Stimulated activated CD8-positive, alpha-beta memory T cell treated with anti-CD3 and anti-CD28 coated beads, Interleukin-15, amount 100 ng/mL, for 1 hour (primary cell): ENCODE data around the gene METTL13.
A peak's percentile ranks its signal among the peaks of the same experiment; 100 is the strongest.

Source experiments
- DNase-seq: peaks from one replicate; pipeline ENCODE4 v3.0.0-alpha.2; 2020; ENCODE audit warnings: low read depth

METTL13 gene

DNA sequence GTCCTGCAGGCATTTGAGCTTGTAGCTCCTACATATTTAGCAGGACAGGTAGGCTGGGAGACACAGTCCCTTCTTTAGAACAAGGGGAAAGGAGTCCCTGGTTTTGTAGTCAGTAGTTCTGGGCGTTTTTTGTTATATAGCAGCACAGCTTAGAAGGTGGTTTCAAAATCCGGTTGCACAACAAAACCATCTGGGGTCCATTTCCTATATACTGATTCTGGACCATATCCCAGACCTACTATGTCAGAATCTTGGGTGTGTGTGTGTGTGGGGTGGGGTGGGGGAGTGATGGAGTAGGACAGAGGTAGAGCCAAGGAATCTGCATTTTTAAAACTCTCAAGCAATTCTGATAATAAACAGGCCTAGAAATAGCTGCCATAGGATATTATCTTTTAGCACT, 21.6 kb downstream of the METTL13 start:
- DNase-seq, result no peak

DNA sequence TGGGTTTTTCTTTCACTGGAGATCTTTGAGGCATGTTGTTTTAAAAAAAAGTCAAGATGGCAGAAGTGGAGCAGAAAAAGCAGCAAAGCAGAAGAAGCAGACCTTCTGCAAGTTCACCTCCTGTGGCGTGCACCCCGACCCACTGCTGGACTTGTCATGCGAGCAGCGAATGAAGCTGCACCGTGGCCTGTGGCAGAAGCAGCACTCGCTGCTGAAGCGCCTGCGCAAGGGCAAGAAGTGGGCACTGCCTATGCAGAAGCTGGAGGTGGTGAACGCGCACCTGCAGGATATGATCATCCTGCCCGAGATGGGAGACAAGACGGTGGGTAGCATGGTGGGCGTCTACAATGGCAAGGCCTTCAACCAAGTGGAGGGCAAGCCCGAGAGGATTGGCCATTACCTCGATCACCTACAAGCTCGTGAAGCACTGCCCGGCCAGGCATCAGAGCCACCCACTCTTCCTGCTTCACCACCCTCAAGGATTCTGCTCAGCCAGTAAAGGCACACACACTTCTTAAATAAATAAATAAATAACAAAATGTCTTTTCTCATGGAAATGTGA, 22.1 kb downstream of the METTL13 start:
- DNase-seq, result no peak

DNA sequence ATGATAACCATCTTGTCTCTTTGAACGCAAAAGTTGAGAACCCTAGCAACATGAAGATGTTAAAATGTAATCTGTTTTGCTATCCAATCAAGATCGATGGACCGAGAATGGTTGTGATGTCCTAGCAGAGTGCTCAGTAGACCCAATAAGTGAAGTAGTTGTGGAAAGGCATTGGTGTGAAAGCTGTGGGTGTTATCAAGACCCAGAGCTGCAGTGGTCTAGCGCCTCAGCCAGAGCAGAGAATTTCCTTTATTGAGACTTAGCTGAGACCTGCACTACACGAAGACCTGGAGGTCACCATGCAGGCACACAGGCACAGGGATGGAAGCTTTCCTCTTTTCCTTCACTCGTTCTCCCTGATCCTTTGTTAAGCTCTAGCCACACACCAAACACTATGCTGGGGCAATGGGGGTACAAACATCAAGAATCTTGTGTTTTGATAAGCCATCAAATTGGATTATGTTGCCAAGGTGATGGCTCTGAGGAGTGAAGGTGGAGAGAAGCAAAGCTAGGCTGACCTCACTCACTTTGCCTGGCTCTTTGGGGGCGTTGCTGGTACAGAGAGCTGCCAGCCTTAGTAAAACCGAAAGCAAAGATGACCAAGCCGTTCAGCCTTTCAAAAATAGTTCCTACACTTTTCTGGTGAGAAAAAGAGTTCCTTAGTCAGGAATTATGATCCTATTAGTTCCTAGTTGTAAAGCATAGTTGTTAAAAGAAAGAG, 24.1 kb downstream of the METTL13 start:
- DNase-seq, result no peak

DNA sequence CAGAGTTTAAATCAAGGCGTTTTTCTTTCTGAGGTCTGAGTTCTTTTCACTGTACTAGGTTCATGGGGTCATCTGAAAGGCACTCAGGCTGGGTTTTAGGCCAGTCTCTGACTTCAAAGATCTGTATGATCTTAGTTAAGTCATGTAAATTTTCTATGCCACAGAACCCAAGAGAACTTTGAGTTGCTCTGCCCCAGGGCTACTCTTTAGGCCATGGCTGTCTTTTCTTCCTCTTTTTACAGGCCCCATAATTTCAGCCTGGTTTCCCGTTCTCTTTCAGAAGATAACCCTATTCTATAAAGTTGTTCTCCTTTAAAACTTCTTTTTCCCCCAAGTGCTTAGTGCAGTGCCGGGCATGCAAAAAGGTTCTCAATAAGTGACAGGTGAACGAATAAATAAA, 26.1 kb downstream of the METTL13 start:
- DNase-seq, result no peak

DNA sequence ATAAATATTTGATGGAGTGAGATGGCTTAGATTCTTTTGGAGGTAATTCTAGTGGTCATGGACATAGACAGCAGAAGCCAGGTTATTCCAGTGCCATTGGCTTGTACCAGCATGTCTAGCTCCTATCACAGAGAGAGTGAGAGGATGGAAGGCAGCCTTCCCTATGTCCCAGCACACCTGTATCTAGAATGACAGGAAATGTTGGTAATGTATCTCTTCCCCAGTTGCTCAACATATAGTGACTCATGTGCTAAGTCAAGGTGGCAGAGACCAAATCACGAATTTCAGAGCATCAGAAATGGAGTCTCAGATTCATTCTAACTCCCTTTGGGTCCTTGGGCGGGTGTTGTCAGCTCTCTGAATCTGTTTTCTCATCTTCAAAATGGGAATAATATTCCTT, 28.4 kb downstream of the METTL13 start:
- no peak for DNase-seq

DNA sequence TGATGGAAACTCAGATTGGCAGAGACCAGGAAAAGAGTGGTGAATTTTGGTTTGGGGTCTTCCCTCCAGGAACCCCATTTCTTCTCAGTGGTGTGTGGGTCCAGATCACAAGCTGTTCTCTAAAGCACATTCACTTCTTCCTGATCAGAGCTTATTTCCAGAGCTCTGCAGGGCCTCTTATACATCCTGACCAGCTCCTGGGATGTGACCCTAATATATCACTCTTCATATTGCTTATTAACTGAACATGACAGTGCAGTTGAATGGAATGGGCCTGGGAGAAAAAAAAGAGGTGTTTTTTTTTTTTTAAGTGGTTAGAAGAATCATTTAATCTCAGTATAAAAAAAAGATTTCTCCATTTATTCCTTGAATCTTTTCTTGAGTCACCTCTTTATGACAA, 30.2 kb downstream of the METTL13 start:
- no peak for DNase-seq

DNA sequence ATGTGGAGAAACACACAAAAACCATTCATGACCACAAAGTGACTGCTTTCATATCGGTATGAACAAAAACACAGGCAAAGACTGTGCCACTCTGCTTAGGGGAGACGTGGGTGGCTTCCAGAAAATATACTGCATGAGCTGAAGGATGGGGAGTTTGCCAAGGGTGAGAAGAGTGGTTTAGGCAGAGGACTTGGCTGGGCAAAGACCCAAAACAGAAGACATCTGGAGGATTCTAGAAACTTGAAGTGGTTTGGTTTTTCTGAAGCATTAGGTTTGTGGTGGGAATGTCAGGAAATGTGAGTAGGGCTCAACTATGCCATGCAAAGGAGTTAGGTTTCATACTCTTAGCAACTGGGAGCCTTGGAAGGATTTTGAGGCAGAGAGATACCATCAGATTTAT, 33.2 kb downstream of the METTL13 start:
- no peak for DNase-seq

DNA sequence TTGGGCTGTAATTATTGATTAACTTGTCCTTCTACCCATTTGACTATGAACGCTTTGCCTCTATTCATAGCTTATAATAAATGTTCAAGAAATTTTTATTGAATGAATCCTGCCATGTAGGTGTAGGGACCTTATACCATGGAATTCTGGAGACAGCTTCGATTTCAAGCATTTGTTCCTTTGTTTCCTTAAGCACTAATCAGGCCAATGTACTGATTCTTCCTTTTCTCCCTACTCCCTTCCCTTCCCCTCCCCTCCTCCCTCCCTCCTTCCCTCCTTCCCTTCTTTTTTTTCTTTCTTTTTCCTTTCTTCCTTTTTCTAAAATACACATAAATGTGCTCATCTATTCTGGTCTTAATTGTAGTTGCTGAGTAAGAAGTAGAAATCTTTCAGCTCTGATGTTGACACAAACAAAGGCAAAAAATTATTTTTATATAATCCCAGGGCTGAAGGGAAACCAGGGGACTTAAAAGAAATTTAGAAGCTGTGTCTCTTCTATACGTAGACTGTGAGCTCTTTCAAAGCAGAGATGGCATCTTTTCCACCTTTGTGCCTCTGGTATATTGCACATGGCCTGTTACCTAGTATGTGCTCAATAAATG, 34.9 kb downstream of the METTL13 start:
- DNase-seq, result no peak

DNA sequence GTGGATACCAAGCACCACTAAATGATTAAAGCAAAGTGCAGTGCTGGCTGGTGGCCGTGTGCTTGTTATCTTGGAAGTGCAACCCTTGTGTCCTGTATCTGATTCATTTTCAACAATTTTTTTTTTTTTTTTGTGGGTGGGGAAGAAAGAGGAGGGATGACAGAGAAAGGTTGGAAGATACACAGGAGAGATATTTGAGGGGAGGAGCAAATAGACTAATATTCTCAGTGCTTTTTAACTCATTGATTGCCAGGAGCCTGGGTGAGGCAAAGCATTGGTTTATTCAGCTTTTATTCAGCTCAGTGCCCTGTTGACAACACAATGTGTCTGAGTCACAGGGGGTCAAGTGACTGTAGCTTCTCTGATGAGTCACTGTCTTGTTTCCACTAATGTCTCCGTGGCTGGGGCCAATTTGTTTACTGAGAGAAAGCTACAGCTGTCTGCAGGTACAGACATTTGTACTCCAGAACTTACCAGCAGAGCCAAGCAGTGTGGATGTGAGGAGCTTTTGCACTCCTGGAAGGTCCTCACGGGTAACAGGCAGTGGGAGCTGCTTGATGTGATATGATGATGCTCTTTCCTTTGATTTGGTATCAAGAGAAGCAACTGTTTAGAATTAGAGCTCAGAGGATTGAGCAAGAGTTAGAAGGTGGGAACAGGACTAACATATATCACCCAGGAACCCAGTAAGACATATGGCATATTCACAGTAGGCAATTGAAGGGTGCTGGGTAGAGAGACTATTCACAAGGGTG, 36.2 kb downstream of the METTL13 start:
- DNase-seq, result no peak

DNA sequence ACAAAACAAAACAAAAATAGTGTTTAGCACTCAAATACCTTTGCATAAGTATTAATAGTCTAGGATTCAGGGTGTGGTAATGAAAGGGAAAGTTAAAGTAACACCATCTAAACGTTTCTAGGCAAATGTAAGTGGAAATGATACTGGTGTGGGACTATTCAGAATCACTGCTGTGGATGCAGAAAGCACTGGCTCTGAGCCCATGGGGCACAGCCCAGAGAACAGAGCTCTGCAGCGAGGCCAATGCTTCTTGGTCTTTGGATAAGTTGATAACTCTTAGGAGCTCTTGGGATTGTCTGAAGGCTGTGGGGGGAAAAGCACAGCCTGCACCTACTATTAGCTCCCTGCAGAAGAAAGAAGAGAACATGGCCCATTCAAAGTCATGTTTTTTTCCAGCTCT, 38.5 kb downstream of the METTL13 start:
- no peak for DNase-seq

DNA sequence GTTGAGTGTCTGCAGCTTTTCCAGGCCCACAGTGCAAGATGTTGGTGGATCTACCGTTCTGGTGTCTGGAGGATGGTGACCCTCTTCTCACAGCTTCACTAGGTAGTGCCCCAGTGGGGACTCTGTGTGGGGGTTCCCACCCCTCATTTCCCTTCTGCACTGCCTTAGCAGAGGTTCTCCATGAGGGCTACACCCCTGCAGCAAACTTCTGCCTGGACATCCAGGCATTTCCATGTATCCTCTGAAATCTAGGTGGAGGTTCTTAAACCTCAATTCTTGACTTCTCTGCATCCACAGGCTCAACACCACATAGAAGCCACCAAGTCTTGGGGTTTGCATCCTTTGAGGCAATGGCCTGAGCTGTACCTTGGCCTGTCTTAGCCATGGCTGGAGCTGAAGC, 45.5 kb downstream of the METTL13 start:
- no peak for DNase-seq

DNA sequence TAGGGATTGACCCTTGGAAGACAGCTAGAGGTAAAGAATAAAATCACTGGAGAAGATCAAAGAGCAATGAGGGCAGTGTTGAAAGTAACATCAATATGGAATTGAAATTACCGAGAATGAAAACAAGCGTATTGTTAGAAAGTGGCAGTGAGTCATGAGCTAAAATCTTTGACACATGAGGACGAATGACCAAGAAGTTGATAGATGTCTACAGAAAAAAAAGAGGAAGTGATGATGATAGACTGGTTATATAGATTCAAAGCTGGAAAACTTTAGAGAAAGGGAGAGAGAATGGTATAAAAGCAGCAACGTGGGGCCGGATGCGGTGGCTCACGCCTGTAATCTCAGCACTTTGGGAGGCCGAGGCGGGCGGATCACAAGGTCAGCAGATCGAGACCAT, 47.3 kb downstream of the METTL13 start:
- no peak for DNase-seq

DNA sequence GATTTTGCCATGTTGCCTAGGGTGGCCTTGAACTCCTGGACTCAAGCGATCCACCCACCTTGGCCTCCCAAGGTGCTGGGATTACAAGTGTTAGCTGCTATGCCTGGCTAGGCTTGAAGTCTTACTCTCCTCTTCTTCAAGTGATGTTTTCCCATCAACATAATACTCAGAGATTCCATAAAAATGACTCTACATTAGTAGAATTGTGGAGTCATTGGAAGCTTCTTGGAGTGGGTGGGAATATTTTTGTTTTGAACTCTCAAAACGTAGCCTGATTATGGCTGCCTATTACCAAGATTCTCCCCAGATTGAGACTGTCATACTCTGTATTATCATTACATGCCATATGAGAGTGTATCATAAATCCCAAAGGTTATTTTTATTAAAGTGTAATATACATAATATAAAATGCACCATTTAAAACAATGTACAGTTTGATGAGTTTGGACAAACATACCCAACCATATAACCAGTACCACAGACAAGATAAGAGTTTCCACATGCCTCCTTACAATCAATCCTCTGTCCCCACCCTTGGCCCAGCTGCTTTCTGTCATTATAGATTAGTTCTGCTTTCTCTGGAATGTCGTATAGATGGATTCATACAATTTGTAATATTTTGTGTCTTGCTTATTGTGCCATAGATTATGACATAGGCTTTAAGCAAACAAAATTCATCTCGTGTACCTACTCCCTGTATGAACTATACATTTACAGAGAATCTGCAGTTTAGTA, 51.8 kb downstream of the METTL13 start:
- no peak for DNase-seq

DNA sequence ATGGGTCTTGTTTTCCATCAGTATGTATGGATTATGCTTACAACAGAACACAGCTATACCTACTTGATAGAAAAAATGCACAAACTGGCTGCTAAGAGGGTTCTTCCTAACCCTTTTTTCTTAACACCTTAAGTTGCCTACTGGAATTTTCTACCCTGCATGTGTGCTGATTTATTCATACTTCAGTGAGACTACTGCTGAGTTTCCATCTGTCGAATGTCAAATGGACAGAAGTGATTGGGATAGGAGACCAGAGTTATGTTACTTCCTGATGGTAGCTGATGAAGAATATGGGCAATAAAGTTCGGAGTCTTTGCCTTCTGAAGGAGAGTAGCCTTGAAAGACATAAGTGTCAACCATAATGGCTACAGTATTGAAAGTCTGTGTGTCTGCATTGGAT, 53.4 kb downstream of the METTL13 start:
- no peak for DNase-seq

DNA sequence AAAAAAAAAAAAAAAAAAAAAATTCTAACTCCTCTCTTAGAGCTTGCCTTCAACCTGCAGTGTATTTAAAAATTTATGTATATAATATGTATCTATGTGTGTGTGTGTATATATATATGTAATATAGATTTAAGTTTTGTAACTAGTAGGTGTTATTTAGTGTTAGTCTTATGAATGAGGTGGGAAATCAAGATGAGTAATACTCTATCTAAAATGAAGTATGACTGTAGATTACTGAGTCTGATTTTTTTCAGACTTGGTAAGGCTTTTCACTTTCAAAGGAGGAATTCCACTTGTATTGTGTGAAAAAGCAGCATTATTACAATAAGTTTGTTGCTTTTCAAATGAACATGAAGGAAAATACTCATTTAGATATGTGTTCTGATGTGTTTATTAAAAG, 54.4 kb downstream of the METTL13 start:
- no peak for DNase-seq

DNA sequence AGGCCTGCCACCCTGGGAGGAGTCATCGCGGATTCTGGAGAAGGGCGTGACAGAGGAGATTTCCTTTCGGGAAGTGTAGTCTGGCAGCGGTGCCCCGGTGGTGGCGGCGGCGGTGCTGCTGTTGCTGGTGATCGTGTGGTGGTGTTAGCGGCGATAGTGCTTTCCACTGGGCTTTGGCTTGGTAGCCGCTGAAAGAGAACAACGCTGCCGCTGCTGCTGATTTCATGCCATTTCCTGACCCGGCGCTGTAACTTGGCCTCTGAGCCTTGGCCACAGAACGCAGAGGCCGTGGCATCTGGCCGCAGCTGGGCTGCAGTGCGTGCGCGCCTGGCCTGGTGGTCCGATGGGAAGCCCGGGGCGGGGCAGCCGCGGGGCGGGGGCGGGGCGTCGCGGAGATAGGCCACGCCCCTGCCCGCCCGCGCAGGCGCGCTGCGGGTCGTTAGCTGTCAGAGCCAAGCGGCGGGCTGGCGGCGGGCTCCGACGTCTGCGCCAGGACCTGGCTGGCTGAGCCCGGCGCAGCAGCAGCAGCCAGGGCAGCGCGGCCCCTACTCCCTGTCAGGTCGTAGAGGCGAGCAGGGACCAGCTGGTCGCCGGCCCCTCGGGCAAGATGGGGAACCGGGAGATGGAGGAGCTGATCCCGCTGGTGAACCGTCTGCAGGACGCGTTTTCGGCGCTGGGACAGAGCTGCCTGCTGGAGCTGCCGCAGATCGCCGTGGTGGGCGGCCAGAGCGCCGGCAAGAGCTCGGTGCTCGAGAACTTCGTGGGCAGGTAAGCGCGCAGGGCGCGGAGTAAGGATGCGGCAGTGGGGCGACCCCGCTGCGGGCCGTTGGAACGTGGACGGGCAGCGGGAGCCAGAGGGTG, 59.8 kb downstream of the METTL13 start, which contains the start of gene DNM3:
TSS of gene DNM3 (plus strand) at position 449 of the 861 bp plus-strand sequence. CDS start at position 608, 159 bp downstream.
- DNase-seq, result peak; percentile 42

DNA sequence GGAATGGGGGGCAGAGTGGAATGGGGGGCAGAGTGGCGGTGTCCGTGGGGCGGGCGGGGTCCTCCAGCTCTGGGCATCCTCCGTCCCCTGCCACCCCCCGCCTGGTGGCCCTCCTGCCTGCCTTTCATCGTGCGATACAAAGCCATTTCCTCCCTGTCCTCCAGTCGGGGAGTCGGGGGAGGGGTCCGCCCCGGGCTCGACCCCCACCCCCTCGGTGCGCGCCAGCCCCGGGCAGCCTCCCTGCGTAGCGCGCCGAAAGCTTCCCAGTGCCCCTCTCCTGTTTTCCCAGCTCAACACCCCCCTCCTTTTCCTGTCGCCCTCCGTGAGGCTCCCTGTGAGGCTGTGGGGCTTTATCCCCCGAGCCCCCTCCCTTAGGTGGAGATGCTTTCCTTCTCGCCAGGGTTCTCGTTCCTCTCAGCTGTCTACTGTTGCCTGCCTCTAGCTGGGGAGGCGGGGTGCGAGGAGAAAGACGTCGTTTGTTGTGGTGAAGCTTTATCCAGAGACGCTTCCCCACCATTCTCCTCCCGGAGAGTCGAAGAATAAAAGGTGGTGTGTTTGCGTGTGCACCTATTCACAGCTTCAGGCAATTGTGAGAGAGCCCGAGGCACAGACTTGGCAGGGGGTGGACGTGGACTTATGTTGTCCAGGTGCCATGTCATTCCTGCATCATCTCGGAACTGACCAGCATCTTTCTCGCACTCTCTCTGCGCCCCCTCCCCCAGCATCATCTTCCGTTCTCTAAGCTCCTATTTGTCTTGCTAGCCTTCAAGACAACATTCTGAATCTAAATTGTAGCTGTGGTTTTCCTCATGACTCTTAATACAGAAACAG, 60.7 kb downstream of the METTL13 start:
- no peak for DNase-seq

DNA sequence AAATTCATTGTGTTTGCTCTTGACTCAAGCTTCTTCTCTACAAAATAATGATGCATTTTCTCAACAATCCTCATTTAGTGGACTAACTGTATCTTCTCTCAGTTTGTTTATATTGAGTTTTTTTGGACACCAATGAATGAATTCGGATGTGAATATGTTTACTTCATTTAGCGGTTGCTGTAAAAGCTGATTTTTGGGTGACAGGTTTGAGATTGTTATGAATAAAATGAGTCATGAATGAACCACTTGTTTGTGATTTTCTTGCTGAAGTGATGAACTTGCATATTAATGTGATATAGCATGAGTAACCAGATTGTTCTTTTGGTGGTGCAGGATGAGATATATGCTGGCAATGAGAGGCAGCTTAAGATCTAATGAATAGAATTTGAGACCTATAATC, 62.9 kb downstream of the METTL13 start:
- no peak for DNase-seq

DNA sequence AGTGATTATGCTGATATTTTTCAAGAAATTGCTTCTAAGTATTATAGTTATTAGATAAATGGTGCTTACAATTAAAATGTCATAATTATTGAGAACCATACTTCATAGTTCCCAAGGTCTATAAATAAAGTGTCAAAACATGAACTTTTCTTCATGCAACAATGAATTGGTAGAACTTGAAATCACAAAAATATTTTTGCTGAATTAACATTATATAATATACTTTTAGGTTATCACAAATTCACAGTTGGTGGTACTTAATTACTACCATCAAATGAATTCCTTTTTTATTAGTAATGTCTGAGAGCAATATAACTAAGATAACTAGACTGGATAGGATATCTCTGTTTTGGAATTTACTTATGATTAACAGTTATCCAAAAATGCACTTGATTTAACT, 64.5 kb downstream of the METTL13 start:
- DNase-seq, result no peak
